IMR-90 (cell line): ENCODE measurements around the gene COL12A1. TPM values are rescaled to one million over a fixed set of nuclear protein-coding genes. Genes with fewer than 3 reads are reported as not detected.

Source experiments
- ATAC-seq: fragments of 200-7000 bp; cut with Tn5 transposase; 2 replicates; pipeline ENCODE4 v1.9.1; 2020; ENCODE audit warnings: low read depth, mild to moderate bottlenecking, moderate library complexity
- BruUV-seq: library from RNA; stranded (reverse); fragments of 400-500 nt; replicated peaks from 2 replicates; lab custom pipeline; 2021; lab: Mats Ljungman, UMichigan
- CTCF ChIA-PET: fragments of 300-600 bp; formaldehyde crosslinking; extraction: SDS; loops from one replicate; lab custom pipeline; 2021; ENCODE audit warnings: antibody characterized with exemption; lab: Yijun Ruan, JAX
- POLR2A ChIA-PET: fragments of 300-600 bp; sonication (Branson Sonifier 250); formaldehyde crosslinking; loops from one replicate; lab custom pipeline; 2022; ENCODE audit warnings: antibody characterized with exemption; ENCODE audit not compliant: unreplicated experiment; lab: Charles Lee
- DNase-seq: peaks from one replicate; pipeline ENCODE4 v3.0.0; 2013
- H2AFZ ChIP-seq: replicated peaks from 2 replicates; pipeline ENCODE3; 2013; ENCODE audit warnings: low read length, mild to moderate bottlenecking; ENCODE audit not compliant: poor library complexity
- H2AK5ac ChIP-seq: 2 replicates; pipeline ENCODE4 v1.6.1; 2013; ENCODE audit warnings: low read depth, low read length, inconsistent platforms
- H2AK9ac ChIP-seq: replicated peaks from 2 replicates; pipeline ENCODE3; 2013; ENCODE audit warnings: mild to moderate bottlenecking, low read depth, low read length, moderate library complexity; ENCODE audit not compliant: poor library complexity
- H2BK120ac ChIP-seq: 2 replicates; pipeline ENCODE4 v1.6.1; 2013; ENCODE audit warnings: low read depth, low read length, inconsistent platforms
- H2BK15ac ChIP-seq: 3 replicates; pipeline ENCODE4 v1.6.1; 2013; ENCODE audit warnings: low read depth, low read length, inconsistent platforms
- H2BK20ac ChIP-seq: 2 replicates; pipeline ENCODE4 v1.6.1; 2013; ENCODE audit warnings: low read depth, mild to moderate bottlenecking, inconsistent platforms, low read length, moderate library complexity
- H2BK5ac ChIP-seq: 2 replicates; pipeline ENCODE4 v1.6.1; 2013; ENCODE audit warnings: mild to moderate bottlenecking, low read depth, low read length, inconsistent platforms; ENCODE audit not compliant: poor library complexity, severe bottlenecking
- H3K14ac ChIP-seq: replicated peaks from 2 replicates; pipeline ENCODE4 v1.6.1; 2013; ENCODE audit warnings: low read depth, low read length, inconsistent platforms
- H3K18ac ChIP-seq: 2 replicates; pipeline ENCODE4 v1.6.1; 2013; ENCODE audit warnings: low read depth, low read length, control low read depth
- H3K23ac ChIP-seq: 2 replicates; pipeline ENCODE4 v1.6.1; 2013; ENCODE audit warnings: low read depth, low read length, inconsistent platforms
- H3K27ac ChIP-seq: 2 replicates; pipeline ENCODE4 v1.5.1; 2013; ENCODE audit warnings: mild to moderate bottlenecking, control low read depth, low read length; ENCODE audit not compliant: insufficient read depth
- H3K27me3 ChIP-seq: 2 replicates; pipeline ENCODE4 v1.6.1; 2013; ENCODE audit warnings: low read length; ENCODE audit not compliant: control insufficient read depth, insufficient read depth
- H3K36me3 ChIP-seq: 2 replicates; pipeline ENCODE4 v1.6.1; 2013; ENCODE audit warnings: low read length, mixed read lengths; ENCODE audit not compliant: control insufficient read depth, insufficient read depth
- H3K4ac ChIP-seq: 2 replicates; pipeline ENCODE4 v1.6.1; 2013; ENCODE audit warnings: low read depth, low read length, inconsistent platforms
- H3K4me1 ChIP-seq: 2 replicates; pipeline ENCODE4 v1.6.1; 2013; ENCODE audit warnings: low read length, mixed read lengths; ENCODE audit not compliant: control insufficient read depth, insufficient read depth
- H3K4me2 ChIP-seq: 2 replicates; pipeline ENCODE4 v1.6.1; 2013; ENCODE audit warnings: low read depth, mild to moderate bottlenecking, control low read depth, low read length, moderate library complexity
- H3K4me3 ChIP-seq: 2 replicates; pipeline ENCODE4 v1.5.1; 2013; ENCODE audit warnings: low read depth, mild to moderate bottlenecking, control low read depth, low read length, moderate library complexity; ENCODE audit not compliant: insufficient read depth
- H3K56ac ChIP-seq: 2 replicates; pipeline ENCODE4 v1.6.1; 2013; ENCODE audit warnings: low read length, inconsistent platforms; ENCODE audit not compliant: insufficient read depth; ENCODE audit errors: extremely low read depth
- H3K79me1 ChIP-seq, 2 experiments: 2 replicates each; pipeline ENCODE4 v1.6.1; 2013; ENCODE audit warnings: low read length in 2 of 2, inconsistent platforms in 1 of 2, low read depth in 1 of 2
- H3K9ac ChIP-seq: 2 replicates; pipeline ENCODE4 v1.6.1; 2013; ENCODE audit warnings: low read depth, low read length, control low read depth
- H3K9me1 ChIP-seq: 2 replicates; pipeline ENCODE4 v1.6.1; 2013; ENCODE audit warnings: low read length, inconsistent platforms; ENCODE audit not compliant: insufficient read depth
- H3K9me3 ChIP-seq: 2 replicates; pipeline ENCODE4 v1.6.1; 2013; ENCODE audit warnings: low read length; ENCODE audit not compliant: control insufficient read depth, insufficient read depth
- H4K20me1 ChIP-seq: 2 replicates; pipeline ENCODE4 v1.6.1; 2013; ENCODE audit warnings: low read length, inconsistent platforms; ENCODE audit not compliant: insufficient read depth
- H4K5ac ChIP-seq: 2 replicates; pipeline ENCODE4 v1.6.1; 2013; ENCODE audit warnings: mild to moderate bottlenecking, low read depth, low read length, control low read depth
- H4K8ac ChIP-seq, 2 experiments: 2 replicates each; pipeline ENCODE4 v1.6.1; 2013; ENCODE audit warnings: low read depth in 2 of 2, low read length in 2 of 2, control low read depth in 1 of 2, inconsistent platforms in 1 of 2
- H4K91ac ChIP-seq: 2 replicates; pipeline ENCODE4 v1.6.1; 2013; ENCODE audit warnings: low read depth, low read length, inconsistent platforms; ENCODE audit not compliant: insufficient read depth
- BHLHE40 ChIP-seq: fragments of 150-350 bp; IDR thresholded peaks from 2 replicates; pipeline ENCODE4 v1.6.1; 2016; ENCODE audit warnings: mild to moderate bottlenecking, low read depth, low read length
- CEBPB ChIP-seq: IDR thresholded peaks from 2 replicates; pipeline ENCODE4 v1.6.1; 2012; ENCODE audit warnings: low read depth, low read length, improper control_type of control experiment
- ELK1 ChIP-seq: fragments of 150-350 bp; IDR thresholded peaks from 2 replicates; pipeline ENCODE4 v1.6.1; 2016; ENCODE audit warnings: low read depth, mild to moderate bottlenecking, low read length, moderate library complexity, borderline replicate concordance
- FOS ChIP-seq: fragments of 150-350 bp; IDR thresholded peaks from 2 replicates; pipeline ENCODE4 v1.6.1; 2016; ENCODE audit warnings: low read depth, low read length
- MAFK ChIP-seq: IDR thresholded peaks from 2 replicates; pipeline ENCODE4 v1.6.1; 2012; ENCODE audit warnings: low read depth, low read length, improper control_type of control experiment
- RCOR1 ChIP-seq: IDR thresholded peaks from 2 replicates; pipeline ENCODE4 v1.6.1; 2012; ENCODE audit warnings: mild to moderate bottlenecking, low read length, improper control_type of control experiment; ENCODE audit not compliant: insufficient replicate concordance
- SMC3 ChIP-seq: fragments of 150-350 bp; IDR thresholded peaks from 2 replicates; pipeline ENCODE4 v1.6.1; 2016; ENCODE audit warnings: low read depth, mild to moderate bottlenecking, antibody characterized with exemption, low read length, moderate library complexity
- WGBS, 2 experiments: methylation state at CpG; one replicate each; pipeline versions ENCODE4 v1.1.5 to v1.1.7; 2013; ENCODE audit warnings: missing lambda C conversion rate in 2 of 2; ENCODE audit not compliant: insufficient read length in 1 of 2; ENCODE audit errors: extremely low coverage in 2 of 2; 5-methylcytosine and 5-hydroxymethylcytosine counted together
- dilution Hi-C: fragments of 300-500 bp; cut with HindIII; formaldehyde crosslinking; loops from one replicate; pipeline ENCODE4 v1.14.3; 2018; ENCODE audit warnings: low sequenced_read_pairs; ENCODE audit not compliant: unreplicated experiment
- in situ Hi-C: fragments of 300-500 bp; cut with MboI; formaldehyde crosslinking; loops from 3 replicates; pipeline ENCODE4 v1.14.3; 2019; ENCODE audit warnings: low sequenced_read_pairs, inconsistent platforms, mixed read lengths
- intact Hi-C: fragments of 100-400 bp; cut with micrococcal nuclease; formaldehyde crosslinking; loops from 2 replicates; pipeline ENCODE4 v1.10.0; 2022
- polyA plus RNA-seq, 3 experiments: library from polyadenylated mRNA; depleted of rRNA; stranded (reverse); fragments of >200 nt; gene quantifications; 2 replicates each; pipeline ENCODE4 v1.2.3, GENCODE V29; 2012; ENCODE audit warnings: low replicate concordance in 1 of 3
- total RNA-seq: library from RNA; depleted of rRNA; stranded (reverse); fragments of >200 nt; gene quantifications from 2 replicates; pipeline ENCODE4 v1.2.3, GENCODE V29; 2012

COL12A1 gene
- total and polyA plus RNA-seq, 2 of the 4 experiments (the other 2 are of a cell fraction), result 350 to 452 TPM

GRCh38 chr6:75224303-75224926, 18.6 kb upstream of the COL12A1 start:
- no TSS peak for BruUV-seq
- CTCF ChIA-PET, result no interaction called here

More at GRCh38 chr6:75224303-75224926, 18.6 kb upstream of the COL12A1 start:
- peaks cover 8% of the 10 kb centered on the region for H3K4me1 ChIP-seq
- POLR2A ChIA-PET, result no interaction called here
- H3K18ac ChIP-seq, result no peak overlapping the region
- H2BK5ac ChIP-seq, result no peak overlapping the region
- no peak overlapping the region; the same call in 1 of the 2 replicates for H3K4ac ChIP-seq
- H2AK9ac ChIP-seq, result no peak overlapping the region
- no peaks in the 10 kb centered on the region for H4K20me1 ChIP-seq
- no peaks in the 10 kb centered on the region for H3K79me1 ChIP-seq
- no peak overlapping the region for H2AK5ac ChIP-seq
- H3K9ac ChIP-seq, result no peak overlapping the region
- no peak overlapping the region for H4K91ac ChIP-seq
- H3K27ac ChIP-seq, result no peak overlapping the region
- H3K14ac ChIP-seq, result 0 out of 2 replicates have a peak overlapping the region, but pooled peaks have one; percentile 28
- no peak overlapping the region for H2BK15ac ChIP-seq
- no peak overlapping the region for H4K5ac ChIP-seq
- H3K9me1 ChIP-seq, result peaks cover 3% of the 10 kb centered on the region; the same call in 1 of the 2 replicates
- DNase-seq (no peak), ATAC-seq (no peak)
- dilution Hi-C loops, result no loop called here
- H3K4me3 ChIP-seq, result no peak overlapping the region
- no peak overlapping the region for H2BK120ac ChIP-seq
- TF ChIP-seq CEBPB (no peak), RCOR1 (no peak), ELK1 (no peak), BHLHE40 (no peak), MAFK (no peak), SMC3 (no peak), FOS (no peak)
- no peak overlapping the region for H2BK20ac ChIP-seq
- H3K9me3 ChIP-seq, result no peaks in the 10 kb centered on the region
- no peaks in the 10 kb centered on the region for H3K27me3 ChIP-seq
- H3K4me2 ChIP-seq, result no peak overlapping the region
- intact Hi-C loops, result no loop called here
- in situ Hi-C loops, result no loop called here
- H2AFZ ChIP-seq, result peak overlapping the region; percentile 28
- H3K56ac ChIP-seq, result no peak overlapping the region
- no peaks in the 10 kb centered on the region for H3K36me3 ChIP-seq
- no CpG with 5 or more reads among the region's 6 CpGs for WGBS, 2 experiments
- H4K8ac ChIP-seq, result no peak overlapping the region
- no peak overlapping the region for H3K23ac ChIP-seq
